Measurements from ENCODE around the gene PGC. TPM values are rescaled to one million over a fixed set of nuclear protein-coding genes. Genes with fewer than 3 reads are reported as not detected.

PGC gene
- total RNA-seq, 1 donor from 2014 or later: 0.27 TPM

DNA sequence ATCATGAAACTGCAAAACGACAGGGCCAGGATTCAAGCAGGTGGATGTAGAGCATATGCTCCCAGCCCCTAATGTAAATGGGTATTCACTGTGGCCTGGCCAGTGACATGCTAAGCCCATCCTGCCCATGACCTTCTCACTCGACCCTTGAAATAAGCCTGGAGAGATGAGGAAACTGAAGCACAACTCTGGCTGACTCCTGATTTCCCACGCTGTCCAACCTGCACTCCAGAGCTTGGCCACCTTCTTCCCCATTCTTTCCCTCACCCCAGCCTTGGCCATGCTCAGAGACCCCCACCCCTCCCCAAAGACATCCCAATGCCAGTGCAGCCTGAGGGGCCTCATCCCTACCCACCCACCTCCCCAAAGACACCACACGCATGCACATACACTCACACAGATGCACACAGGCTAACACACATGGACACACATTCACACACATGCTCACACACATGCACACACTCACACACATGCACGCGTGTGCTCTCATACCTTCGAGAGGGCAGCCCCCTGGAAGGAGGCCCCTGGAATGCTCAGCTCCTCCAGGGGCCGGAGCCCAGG is 24.1 kb downstream of the PGC start:
- DNase-seq (ENCODE audit: low spot score) (no peak), ATAC-seq (peak; percentile 4)
- intact Hi-C loops (cut with DNase I): no loop called here

DNA sequence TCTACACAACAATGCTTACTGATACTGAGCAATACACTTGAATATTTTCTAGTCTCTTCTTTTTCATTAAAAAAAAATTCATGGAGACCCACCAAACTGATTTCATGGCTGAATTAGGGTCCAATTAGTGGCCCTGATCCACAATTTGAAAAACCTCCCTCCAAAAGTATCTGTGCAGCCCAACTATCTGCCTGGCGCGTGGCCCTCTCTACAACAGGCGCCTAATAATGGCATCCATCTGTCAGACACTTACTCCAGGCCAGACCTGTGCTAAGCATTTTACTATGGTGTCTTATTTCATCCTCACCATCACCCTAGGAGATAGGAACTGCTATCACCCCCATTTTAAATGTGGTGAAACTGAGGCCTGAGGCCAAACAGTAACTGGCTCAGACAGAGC is 25.8 kb downstream of the PGC start:
- intact Hi-C loops (cut with DNase I): no loop called here

DNA sequence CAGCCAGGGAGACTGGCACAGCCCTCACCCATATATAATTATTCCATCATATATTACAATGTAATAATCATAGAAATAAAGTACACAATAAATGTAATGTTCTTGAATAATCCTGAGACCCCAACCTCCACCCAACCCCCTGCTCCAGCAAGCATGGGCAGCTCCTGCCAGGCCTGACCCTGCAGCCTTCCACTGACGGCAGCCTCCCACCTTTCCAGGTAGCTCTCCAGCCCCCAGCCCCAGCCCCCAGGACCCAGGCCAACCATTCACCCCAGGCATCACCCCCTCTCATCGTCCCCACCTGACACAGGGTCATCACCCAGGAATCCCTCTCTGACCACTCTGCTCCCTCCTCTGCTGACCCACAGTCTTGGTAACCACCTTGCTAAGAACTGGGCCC is 26.4 kb downstream of the PGC start:
- DNase-seq (ENCODE audit: low spot score) (no peak), ATAC-seq (no peak)
- intact Hi-C loops (cut with DNase I): no loop called here

More for the DNA sequence above, 25.8 kb downstream of the PGC start:
- no peak for ATAC-seq
- no peak for DNase-seq (ENCODE audit: low spot score)

DNA sequence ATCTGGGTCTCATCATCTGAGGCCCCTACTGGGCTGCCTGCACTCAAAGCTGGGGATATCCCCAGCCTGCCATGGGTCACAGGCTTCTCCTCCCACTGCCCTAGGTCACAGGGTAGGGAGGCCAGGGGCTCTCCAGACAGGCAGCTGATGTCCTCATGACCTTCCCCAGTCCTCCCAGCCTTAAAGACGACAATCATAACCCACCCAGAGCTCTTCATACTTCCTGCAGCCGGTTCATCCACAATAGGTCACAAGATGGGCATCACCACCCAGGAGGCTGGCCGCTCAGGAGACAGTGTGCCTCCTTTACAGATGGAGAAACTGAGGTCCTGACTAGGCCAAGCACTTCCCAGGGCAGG is 27.0 kb downstream of the PGC start:
- intact Hi-C loops (cut with DNase I): no loop called here

DNA sequence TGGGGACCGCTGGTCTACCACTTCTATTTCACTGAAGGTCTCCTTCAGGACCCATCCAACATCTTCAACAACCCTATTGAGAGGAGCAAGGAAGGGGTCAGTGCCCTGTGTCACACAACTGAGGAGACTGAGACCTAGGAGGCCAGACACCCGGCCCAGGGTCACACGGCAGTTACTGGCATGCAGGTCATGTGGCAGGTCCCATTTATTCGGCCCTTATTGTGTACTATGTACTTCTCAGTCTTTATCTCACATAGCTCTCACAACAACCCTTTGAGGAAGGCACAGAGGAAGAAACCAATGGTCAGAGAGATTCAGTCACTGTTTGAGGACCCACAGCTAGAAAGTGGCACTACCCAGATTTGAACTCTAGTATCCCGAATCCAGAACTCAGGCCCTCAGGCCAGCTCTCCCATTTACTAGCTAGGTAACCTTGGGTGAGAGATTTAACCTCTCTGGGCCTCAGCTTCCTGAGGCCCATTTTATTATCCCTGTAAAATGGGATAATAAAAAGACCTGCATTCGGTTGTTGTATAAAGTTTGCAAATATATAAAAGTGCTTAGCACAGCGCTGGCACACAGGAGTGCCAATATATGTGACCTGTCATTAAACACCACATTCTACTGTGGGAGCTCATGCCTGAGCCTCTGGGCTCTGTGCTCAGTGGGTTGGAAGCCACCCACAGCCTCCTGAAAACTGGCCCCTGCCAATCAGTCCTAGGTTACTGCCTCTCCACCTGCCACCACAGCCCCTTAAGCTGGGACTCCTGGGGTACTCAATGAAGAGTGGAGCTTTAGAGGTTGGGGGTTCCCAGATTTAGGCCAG is 27.5 kb downstream of the PGC start:
- intact Hi-C loops (cut with DNase I): no loop called here
- ATAC-seq (no peak), DNase-seq (ENCODE audit: low spot score) (no peak)

More for the DNA sequence above, 27.0 kb downstream of the PGC start:
- no peak for DNase-seq (ENCODE audit: low spot score)
- ATAC-seq: no peak

DNA sequence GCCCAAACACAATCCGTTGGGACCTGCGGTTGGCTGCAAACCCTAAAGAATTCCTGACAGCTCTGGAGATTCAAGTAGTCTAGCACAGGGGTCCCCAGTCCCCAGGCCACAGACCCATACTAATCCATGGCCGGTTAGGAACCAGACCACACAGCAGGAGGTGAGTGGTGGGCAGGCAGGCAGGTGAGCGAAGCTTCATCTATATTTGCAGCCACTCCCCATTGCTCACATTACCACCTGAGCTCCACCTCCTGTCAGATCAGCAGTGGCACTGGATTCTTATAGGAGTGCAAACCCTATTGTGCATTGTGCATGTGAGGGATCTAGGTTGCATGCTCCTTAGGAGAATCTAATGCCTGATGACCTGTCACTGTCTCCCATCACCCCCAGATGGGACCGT is 28.4 kb downstream of the PGC start:
- intact Hi-C loops (cut with DNase I): no loop called here
- DNase-seq (ENCODE audit: low spot score) (no peak), ATAC-seq (no peak)

DNA sequence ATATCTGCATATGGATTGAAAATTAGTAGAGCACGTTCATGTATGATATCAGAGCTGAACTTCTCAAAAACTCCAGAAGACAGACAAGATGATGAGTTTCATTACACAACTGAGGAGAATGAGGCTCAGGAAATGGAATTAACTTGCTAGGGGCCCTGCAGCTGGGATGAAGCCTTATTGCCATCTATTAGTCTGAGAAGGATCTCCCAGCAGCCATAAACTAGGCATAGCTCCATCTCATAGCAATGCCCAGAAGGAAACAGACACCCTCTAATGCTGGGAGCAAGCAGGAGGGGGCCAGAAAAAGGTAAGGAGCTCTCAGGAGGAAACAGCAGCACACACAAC is 29.8 kb downstream of the PGC start:
- no peak for DNase-seq (ENCODE audit: low spot score)
- ATAC-seq: no peak
- intact Hi-C loops (cut with DNase I): no loop called here

DNA sequence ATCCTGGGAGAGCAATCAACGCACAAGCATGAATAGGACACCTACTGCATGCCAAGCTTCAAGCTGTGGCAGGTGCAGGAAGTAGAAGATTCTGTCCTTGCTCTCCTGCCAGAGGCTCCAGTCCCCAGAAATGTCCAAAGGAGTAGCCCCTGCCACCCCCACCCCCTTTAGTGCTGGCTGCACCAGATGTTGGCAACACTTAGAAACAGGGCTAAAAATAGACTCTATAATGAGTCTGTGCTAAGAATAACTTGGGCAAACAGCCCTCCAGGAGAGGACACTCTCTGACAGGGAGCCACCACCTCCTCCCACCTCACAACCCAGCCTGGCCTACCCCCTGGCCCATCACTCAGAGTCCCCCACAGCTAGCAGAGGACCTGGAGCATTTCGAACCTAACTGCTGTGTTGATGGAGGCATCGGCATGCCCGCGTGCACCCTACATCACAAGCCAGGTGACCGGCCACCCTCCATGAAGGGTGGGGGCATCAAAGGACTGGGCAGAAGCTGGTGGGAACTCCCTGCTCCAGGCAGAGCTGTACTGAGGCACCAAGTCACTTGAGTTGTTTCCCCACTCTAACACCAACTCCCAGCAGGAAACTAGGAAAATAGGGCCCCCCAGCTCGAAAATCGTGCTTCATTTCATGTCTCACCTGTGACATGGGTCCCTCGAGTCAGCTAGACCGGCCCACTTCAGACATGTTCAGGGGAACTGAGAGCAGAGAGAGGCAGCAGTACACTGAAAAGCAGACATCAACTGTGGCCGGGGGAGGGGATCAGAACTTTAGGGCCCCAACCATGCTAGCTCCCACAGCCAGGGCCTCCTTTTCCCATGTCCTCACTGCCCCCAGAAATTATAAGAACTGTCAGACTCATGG is 30.4 kb downstream of the PGC start:
- ATAC-seq (no peak), DNase-seq (ENCODE audit: low spot score) (no peak)
- intact Hi-C loops (cut with DNase I): no loop called here

DNA sequence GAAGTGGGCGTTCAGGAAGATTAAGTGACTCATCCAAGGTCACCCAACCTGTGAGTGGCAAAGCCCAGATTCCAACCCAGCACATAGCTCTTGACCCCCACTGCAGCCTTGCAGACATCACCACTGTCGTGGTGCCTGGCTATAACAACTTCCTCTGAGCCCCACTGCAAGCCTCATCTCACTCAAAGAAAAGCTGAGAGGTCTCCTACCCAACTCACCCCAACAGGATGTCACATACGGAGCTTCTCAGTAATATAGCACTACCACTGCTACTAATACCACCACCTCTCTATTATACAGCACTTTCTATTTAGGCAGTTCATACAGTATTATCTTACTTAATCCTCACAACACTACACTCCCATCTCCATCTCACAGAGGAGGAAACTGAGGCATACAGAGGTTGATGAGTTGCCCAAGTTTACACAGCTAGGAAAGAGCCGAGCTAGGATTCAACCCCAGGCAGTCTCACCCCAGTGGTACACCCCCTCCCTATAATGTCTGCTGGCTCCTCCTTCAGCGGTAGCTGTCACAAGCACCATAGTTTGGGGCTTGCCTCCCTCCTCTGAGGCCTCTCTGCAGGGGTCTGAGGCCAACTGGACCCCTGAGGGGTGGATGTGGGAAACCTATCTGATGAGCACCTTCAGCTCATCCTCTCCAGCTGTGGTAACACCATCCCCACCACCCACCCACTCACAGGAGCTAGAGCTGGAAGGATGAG is 31.2 kb downstream of the PGC start:
- DNase-seq (ENCODE audit: low spot score) (no peak), ATAC-seq (no peak)
- intact Hi-C loops (cut with DNase I): no loop called here

DNA sequence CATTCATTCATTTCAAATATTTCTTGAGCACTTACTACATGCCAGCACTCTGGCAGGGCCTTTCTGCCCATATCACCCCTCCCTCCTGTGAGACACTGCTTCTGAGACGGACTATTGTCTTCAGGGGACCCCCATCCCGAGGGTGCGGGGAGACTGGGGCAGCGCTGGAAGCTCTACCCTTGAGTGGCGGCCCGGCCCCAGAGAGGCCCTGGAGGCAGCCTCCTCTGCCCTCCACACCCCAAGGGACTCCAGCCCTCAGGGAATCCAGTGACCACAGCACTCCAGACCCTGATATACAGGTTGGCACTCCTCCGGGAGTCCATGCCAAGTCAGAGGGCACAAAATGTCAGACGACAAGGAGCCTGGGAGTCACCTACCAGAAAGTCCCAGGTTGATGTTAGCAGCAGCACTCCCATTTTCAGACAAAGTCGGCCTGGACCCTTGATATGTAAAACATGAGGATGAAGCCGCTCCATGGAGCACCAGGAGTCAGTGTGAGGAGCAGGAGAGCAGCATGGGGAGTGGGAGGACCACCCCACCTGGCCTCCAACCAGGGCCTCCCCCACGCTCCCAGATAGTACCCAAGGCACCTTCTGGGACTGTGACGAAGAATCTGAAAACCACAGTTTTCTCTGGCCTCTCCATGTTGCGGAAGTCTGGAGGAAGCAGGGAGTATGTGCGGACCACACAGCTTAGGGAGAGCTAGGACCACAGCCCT is 32.5 kb downstream of the PGC start:
- intact Hi-C loops (cut with DNase I): no loop called here
- DNase-seq (ENCODE audit: low spot score) (no peak), ATAC-seq (no peak)

DNA sequence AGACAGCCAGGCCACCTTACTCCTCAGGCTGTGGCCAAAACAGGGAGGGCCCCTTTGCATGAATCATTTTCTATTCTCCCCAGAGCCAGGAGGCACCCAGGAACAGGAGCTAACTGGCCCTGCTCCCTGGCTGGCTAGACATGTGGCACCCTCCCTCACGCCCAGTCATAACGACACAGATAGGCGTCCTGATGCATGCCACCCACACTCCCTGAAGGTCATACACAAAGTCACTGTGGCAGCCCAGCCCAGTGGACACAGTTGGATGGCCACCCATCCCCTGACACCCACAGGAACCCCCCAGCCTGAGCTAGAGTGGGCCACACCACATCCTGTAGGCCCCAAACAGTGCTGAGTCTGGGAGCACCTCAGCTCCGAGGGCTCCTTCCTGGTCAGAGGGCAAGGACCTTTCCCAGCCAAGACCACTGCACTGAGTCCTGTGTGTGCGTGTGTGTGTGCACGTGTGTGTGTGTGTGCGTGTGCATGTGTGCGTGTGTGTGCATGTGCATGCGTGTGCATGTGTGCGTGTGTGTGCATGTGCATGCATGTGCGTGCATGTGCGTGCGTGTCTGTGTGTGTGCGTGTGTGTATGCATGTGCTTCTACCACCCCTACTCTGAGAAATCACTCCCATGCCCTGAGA is 33.4 kb downstream of the PGC start:
- ATAC-seq (peak; percentile 27), DNase-seq (ENCODE audit: low spot score) (no peak)
- intact Hi-C loops (cut with DNase I): no loop called here

DNA sequence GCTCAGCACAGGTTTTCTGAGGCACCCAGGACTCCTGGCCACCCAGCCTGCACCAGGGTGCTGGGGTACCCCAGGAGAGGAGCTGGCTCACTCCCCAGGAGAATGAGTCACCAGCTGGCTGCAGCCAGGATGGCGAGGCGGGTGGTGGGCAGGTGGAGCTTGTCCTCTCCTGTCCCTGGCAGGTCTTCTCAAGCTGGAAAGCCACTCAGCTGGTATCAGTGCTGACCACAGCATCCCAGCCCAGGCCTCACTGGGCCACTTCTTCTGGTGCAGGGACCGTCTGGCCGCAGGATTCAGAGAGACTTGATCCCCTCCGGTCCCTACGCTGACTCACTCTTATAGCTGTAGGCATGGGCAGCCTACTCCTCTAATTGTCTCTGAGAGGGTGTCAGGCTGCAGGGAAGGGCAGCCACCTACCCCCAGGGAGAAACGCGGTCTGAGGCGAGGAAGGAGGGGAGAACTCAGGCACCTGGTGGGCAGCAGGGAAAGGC is 34.0 kb downstream of the PGC start:
- DNase-seq (ENCODE audit: low spot score) (no peak), ATAC-seq (peak; percentile 39)
- intact Hi-C loops (cut with DNase I): no loop called here

DNA sequence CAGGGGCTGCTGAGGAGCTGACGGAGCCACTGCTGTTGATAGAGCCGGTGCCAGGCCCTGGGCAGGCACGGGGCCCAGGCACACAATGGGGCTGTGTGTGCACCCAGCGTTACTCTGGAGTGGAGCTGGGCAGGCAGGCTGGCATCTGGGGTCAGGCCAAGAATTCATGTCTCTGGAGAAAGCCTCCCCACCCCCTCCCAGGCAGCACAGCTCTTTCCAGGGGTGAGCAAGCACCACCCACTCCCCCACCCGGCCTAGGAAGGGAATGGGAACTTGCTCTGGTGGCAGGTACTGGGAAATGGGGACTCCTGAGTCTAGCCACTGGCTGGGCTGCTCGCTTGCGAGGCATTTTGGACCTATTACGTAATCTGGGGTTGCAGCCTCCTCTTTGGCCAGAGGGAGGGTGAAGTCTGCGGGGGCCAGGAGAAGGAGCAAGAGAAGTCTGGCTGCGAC is 34.5 kb downstream of the PGC start:
- DNase-seq (ENCODE audit: low spot score) (peak; percentile 82), ATAC-seq (peak; percentile 70)
- intact Hi-C loops (cut with DNase I): no loop called here

DNA sequence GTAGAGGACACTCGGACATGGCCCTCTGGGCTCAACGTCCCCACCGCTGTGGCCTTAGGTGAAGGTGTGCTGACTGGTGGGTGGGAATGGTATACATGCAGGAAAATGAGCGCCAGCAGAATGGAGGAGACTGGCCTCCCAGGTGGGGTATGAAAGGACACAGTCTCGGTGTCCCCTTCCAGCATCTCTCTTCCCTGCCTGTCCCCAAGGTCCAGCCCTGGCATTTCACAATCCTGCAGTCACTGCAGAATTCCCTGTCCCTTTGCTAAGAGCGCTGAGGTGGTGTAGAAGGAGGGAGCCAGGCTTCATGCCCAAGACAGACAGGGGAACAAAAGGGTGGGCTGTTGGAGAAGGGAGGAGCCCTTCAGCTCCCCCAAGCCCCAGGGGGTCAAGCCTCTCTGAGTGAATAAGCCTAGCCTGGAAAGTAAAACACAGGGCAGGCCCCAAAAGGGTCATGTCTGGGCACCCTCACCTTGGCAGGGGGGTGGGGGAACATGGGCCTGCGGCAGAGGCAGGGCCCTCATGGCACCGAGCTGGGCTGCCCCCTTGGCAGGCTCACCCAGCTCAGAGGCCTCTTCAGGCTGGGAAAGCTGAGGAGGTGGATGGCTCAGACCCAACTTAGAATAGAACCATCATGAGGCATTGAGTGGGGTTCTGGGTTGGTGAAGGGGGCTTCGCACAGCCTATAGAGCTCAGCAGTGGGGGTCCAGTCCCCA is 35.7 kb downstream of the PGC start:
- DNase-seq (ENCODE audit: low spot score) (no peak), ATAC-seq (no peak)
- intact Hi-C loops (cut with DNase I): no loop called here

DNA sequence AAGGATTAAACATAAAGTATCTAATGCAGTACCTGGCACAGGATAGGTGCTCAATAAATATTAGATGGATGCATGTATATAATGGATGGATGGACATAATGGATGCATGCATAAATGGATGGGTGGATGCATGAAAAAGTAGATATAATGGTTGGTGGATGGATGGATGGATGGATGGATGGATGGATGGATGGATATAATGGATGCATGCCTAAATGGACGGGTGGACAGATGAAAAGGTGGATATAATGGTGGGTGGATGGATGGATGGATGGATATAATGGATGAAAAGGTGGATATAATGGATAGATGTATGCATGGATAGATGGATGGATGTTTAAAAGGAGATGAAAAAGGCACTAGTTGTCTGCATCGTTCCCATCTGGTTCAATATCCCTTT is 37.8 kb downstream of the PGC start:
- DNase-seq (ENCODE audit: low spot score) (no peak), ATAC-seq (no peak)
- intact Hi-C loops (cut with DNase I): no loop called here

DNA sequence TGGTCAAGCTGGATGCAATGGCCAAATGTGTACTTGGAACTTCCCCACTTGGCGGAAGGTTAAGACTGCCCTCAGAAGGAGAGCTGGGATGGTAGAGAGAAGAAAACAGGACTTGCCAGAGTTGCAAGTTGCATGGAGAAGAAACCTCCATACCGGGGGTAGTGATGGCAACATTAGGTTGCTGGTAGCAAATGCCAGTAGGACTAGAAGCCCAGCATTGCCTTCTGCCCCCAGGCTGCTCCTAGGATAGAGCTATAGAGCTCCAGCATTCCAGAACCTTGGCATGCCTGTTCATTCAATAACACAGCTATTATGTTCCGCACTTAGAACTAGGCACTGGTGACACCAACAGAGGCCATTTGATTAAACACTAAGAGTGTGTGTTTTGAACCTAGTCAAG is 38.3 kb downstream of the PGC start:
- ATAC-seq (no peak), DNase-seq (ENCODE audit: low spot score) (no peak)
- intact Hi-C loops (cut with DNase I): no loop called here

DNA sequence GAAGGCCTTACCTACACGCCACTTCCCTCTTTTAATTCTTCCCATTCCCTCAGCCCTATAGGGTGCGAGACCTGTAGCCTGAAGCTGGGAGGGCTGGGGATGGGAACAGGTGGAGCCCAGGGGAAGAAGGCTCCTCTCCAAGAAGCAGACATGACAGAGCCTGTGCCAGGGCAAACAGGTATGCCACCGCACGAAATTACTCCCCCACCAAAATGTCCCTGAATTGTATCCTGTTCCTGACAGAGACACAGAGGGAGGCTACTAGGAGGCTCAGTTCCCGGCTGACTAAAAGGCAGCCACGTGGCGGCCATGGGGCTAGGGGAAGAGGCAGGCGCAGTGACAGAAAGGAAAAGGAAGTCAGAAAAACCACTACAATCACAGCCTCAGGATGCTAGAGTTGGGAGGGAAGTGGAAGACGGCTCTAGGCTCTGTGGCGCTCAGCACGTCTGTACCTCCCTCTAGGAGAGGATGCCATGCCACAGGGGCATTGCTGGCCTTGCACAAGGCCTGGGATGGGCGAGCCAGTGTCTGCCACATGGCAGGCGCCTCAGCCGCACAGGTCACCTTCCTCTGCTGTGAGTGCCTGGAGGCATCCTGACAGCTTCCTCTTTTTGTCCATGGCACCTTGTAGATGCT is 39.5 kb downstream of the PGC start:
- ATAC-seq: no peak
- DNase-seq (ENCODE audit: low spot score): no peak
- intact Hi-C loops (cut with DNase I): no loop called here
